HG03442 (cell line): Measurements from ENCODE around the gene NEU2.
"Not testable (repeated sequence)": the region's sequence is repeated elsewhere in the genome, so short reads cannot be mapped to it uniquely, and the experiment has no call there.

Experiments used
- ATAC-seq: cut with Tn5 transposase; IDR thresholded peaks from one replicate; pipeline ENCODE4 v1.9.1; 2021; ENCODE audit warnings: mild to moderate bottlenecking, moderate library complexity; ENCODE audit not compliant: unreplicated experiment

The NEU2 gene

GRCh38 chr2:233010569-233011267 is 21.8 kb upstream of the NEU2 start:
- ATAC-seq = no peak

- ATAC-seq = no peak
Observed at GRCh38 chr2:233011268-233011650, 21.2 kb upstream of the NEU2 start.

GRCh38 chr2:233011702-233012131 is 20.8 kb upstream of the NEU2 start:
- ATAC-seq = no peak

GRCh38 chr2:233012301-233012971 is 20.0 kb upstream of the NEU2 start:
- ATAC-seq = no peak

GRCh38 chr2:233013027-233013461 is 19.4 kb upstream of the NEU2 start, which contains the start of gene NGEF:
Gene NGEF, minus strand, starts transcription at chr2:233013256. Its CDS starts 38,366 bp downstream, at chr2:232974890.
- ATAC-seq = no peak

- ATAC-seq = no peak
Observed at GRCh38 chr2:233013650-233014049, 18.8 kb upstream of the NEU2 start.

GRCh38 chr2:233015019-233015645 is 17.3 kb upstream of the NEU2 start:
- ATAC-seq = no peak

- no peak for ATAC-seq
Observed at GRCh38 chr2:233017947-233018346, 14.5 kb upstream of the NEU2 start.

GRCh38 chr2:233019610-233020009 is 12.9 kb upstream of the NEU2 start:
- not testable (repeated sequence) for ATAC-seq

- no peak for ATAC-seq
Observed at GRCh38 chr2:233020454-233020853, 12.0 kb upstream of the NEU2 start.

- ATAC-seq = no peak
Observed at GRCh38 chr2:233021771-233022170, 10.7 kb upstream of the NEU2 start.

- no peak for ATAC-seq
Observed at GRCh38 chr2:233022561-233022960, 9.9 kb upstream of the NEU2 start.

- no peak for ATAC-seq
Observed at GRCh38 chr2:233023007-233023760, 9.3 kb upstream of the NEU2 start.

- ATAC-seq = no peak
Observed at GRCh38 chr2:233023761-233024410, 8.6 kb upstream of the NEU2 start.

- ATAC-seq = no peak
Observed at GRCh38 chr2:233025706-233026105, 6.8 kb upstream of the NEU2 start.

GRCh38 chr2:233026198-233026813 is 6.2 kb upstream of the NEU2 start:
- ATAC-seq = no peak

GRCh38 chr2:233029321-233029720 is 3.2 kb upstream of the NEU2 start:
- no peak for ATAC-seq

GRCh38 chr2:233031556-233032500 is 644 bp upstream of the NEU2 start:
- ATAC-seq = no peak

GRCh38 chr2:233033672-233034071 is 1.2 kb downstream of the NEU2 start:
- no peak for ATAC-seq
